Dermis blood vessel endothelial cell (primary cell): ENCODE results near the gene SEMA6A. TPM values are rescaled to one million over a fixed set of nuclear protein-coding genes. Genes with fewer than 3 reads are reported as not detected.
"Not testable (repeated sequence)": the region's sequence is repeated elsewhere in the genome, so short reads cannot be mapped to it uniquely, and the experiment has no call there.

Source experiments
- DNase-seq: peaks from one replicate; pipeline ENCODE4 v3.0.0; 2010
- total RNA-seq: library from RNA; depleted of rRNA; stranded (reverse); fragments of >200 nt; gene quantifications from 2 replicates; pipeline ENCODE4 v1.2.3, GENCODE V29; 2014

SEMA6A gene
- total RNA-seq, 1 donor from 2014 or later, result 21.1 TPM

GRCh38 chr5:116546033-116546742 lies 28.4 kb downstream of the SEMA6A start:
- DNase-seq, result no peak

- not testable (repeated sequence) for DNase-seq
Observed at GRCh38 chr5:116545465-116545864, 29.2 kb downstream of the SEMA6A start.

- DNase-seq, result no peak
Observed at GRCh38 chr5:116544531-116545241, 29.9 kb downstream of the SEMA6A start.

GRCh38 chr5:116543501-116543900 lies 31.1 kb downstream of the SEMA6A start:
- DNase-seq, result no peak

GRCh38 chr5:116542619-116543018 lies 32.0 kb downstream of the SEMA6A start:
- no peak for DNase-seq

GRCh38 chr5:116539222-116539621 lies 35.4 kb downstream of the SEMA6A start:
- no peak for DNase-seq

GRCh38 chr5:116536316-116537083 lies 38.1 kb downstream of the SEMA6A start:
- no peak for DNase-seq

DNA sequence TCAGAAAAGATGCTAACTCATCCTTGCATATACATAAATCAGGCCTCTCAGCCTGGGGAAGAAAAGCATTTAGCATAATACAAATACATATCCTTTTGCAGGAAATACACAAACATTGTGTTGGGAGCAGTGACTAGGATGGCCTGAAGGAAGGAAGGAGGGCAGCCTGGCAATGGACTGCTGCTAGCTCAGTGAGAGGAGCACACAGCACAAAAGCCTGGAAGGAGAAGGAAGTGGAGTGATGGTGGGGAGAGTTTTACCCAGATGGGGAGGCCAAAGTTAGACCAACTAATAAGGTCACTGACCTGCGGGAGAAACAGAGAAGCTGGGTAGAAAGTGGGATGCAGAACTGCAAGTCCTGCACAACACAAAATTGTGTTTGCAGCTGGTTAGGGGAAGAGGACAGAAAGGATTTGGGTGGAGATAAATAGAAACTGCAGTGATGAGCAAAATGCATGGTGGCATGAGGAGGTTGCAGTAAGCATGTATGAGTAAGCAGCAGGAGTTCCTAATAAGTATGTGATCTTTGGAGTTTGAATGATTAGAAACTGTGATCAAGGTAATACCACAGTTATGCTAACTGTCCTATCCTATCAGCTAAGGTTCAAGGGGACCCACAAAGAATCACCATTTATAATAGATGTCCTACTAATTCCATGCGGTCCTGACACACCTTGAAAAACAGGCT lies 39.5 kb downstream of the SEMA6A start:
- no peak for DNase-seq

- DNase-seq, result no peak
Observed at GRCh38 chr5:116532762-116533525, 41.7 kb downstream of the SEMA6A start.

DNA sequence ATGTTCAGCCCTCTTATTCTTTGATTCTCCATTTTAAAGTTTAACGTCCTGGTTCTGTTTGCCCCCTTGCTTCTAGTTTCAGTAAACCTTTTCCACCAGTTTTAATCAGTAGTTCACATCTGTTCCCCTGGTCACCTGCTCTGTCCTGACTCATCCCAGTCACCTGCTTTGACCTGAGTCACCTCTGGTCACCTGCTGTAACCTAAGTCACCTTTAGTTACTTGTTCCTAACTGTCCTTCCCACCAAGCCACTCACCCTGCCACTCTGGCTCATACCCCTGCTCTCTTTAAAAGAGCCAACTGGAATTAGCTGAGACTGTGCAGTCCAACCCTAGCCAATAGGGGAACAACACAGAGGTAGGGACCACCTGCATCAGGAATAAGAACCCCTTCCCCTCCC lies 43.0 kb downstream of the SEMA6A start:
- DNase-seq, result no peak

DNA sequence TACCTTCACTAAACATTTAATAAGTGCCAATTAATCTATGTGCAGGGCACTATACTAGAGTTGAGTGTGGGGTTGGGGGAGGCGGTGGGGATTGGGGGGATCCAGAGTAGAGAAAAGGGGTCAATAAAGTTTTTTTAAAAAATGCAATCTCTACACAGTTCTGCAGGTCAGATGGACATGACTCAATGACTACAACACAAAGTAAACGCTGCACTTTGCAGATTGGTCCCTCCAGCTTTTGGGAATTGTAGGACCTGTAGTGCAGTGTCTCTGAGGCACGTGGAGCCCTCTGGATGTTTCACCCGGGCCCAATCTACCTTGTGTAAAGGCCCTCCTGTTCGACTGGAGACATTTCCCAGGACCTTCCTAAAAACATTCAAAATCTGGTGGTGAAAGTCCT lies 43.5 kb downstream of the SEMA6A start:
- no peak for DNase-seq

DNA sequence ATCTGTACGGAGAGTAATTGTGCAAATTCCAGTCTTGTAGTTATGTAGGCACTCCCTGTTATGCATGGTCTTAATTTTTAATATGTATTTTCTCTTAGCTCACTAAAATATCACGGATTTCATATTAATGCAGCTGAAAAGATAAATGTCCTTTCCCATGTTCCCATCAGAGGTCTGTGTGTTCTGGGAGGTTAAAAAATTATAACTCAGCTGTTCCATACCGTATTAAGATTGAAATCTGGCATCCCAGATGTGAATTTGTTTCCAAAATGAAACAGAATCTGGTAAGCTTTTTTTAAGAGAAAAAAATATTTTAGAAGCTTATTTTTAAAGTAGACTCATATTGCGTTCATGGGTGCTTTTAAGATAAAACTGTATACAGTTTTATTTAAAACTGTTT lies 44.3 kb downstream of the SEMA6A start:
- DNase-seq, result no peak

GRCh38 chr5:116529615-116530014 lies 45.0 kb downstream of the SEMA6A start:
- DNase-seq, result no peak

DNA sequence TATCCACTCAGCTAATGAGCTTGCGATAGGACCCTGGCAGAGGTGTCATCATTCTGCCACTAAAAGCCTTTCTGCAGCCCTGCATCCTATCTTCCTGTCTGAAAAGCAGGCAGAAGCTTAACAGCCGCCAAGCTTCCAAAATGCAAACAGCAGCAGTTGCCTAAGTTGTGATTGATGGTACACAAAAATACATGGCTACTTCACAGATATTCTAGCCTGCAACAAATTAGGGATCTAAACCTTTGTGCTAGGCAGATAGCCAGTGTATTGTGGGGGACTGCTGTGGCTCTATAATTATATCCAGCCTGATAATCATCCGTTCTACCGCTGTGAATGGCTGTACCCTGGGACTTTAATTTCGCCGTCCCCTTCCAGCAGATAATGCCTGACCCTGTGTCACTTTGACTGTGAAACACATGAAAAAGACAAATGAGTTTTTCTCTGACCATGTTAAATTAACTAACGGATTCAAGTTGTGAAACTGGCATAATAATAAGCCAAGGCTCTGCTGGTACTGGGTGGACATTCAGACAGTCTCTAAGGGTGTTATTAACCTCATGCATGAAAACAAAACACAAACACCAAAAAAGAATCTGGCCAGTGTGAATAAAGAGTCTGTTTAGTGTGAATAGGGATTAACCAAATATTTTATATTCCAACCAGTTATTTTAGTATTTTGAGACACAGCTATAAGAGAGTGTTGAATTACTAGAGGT lies 45.9 kb downstream of the SEMA6A start:
- DNase-seq, result no peak

- DNase-seq, result no peak
Observed at GRCh38 chr5:116527582-116527981, 47.0 kb downstream of the SEMA6A start.

- DNase-seq, result no peak
Observed at GRCh38 chr5:116525674-116526073, 48.9 kb downstream of the SEMA6A start.

GRCh38 chr5:116524966-116525365 lies 49.7 kb downstream of the SEMA6A start:
- no peak for DNase-seq

DNA sequence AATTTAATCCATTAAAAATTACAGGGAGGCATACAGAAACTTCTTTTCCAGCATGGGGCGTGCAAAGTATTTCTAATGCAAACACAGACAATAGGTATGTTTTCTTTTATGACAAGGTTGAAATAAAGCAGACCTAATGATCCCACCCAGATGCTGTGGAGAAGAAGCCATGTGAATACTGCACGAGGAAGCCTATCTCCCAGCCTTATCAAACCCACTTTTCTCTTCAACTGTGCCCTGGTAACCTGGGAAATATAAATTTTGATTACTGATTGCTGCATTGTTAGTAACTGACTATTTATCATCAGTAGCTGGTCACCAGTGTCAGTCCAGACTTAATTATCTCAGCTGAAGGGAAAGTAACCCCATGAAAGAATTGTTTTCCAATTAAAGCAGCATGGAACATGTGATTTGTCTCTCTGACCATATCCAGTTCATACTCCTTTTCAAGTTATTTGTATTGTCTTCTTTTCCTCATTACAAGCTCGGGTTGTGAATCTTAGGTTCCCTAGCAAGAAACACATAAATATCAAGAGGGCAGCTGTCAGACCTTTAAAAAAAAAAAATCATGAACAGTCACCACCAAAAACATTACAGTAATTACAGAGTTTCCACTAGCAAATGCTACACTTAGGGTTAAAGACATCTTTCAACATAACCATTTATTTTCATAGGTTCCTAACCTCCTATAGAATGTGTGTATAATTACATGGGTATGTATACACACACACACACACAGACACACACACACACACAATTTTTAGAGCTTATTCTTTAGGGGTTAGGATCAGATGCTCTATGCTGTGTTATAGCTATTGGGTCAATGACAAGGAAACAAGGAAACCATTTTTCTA lies 50.3 kb downstream of the SEMA6A start:
- no peak for DNase-seq

GRCh38 chr5:116523182-116523581 lies 51.4 kb downstream of the SEMA6A start:
- DNase-seq, result not testable (repeated sequence)

DNA sequence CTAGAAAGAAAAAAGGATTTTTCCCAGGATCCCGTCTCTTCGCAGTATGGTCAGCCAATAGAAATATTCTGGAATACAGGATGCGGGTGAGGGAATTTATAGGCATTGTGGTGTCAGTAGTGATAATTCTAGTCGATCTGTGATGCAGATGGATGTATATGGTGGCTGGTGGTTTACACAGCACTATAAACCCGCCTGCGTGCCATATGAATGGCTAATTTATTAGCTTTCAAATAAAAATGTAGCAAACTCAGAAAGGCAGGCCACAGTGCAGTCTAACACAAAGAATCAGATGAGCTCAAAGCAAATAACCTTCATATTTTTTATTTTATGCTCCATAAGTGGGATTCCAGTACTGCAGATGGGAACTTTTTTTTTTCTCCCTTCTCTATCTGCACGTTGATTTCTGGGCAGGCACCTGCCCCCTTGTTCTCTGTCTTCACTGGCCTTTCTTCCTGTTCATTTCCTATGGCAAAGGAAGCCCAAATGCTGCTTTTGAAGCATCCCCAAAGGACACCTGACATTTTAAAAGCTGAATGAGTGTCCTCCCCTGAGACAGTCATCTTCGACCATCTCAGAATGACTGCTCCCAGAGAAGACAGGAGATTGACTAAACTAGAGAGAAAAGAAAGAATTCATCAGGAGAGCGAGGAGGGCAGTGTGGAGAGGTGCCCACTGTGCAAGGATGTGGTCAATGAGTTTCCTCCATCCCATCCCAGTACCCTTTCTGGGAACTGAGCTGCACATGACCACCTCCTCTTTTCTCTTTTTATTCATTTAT lies 52.1 kb downstream of the SEMA6A start:
- DNase-seq, result no peak
